SU-DHL-6 (cell line): ENCODE data around the gene ADRA2B.

Source experiments
- CTCF ChIP-seq: fragments of 200-600 bp; sonication (generic); IDR thresholded peaks from one replicate; pipeline ENCODE4 v1.5.1; 2017; ENCODE audit warnings: antibody characterized with exemption, mild to moderate bottlenecking, low read length, moderate library complexity; ENCODE audit not compliant: insufficient read depth, poor library complexity, severe bottlenecking
- EZH2phosphoT487 ChIP-seq: fragments of 200-600 bp; sonication (generic), shearing (Covaris generic); conservative IDR thresholded peaks from 2 replicates; pipeline ENCODE4 v1.6.1; 2018; ENCODE audit warnings: mild to moderate bottlenecking, antibody characterized with exemption, low read length, moderate library complexity, mixed read lengths

GRCh38 chr2:96103761-96104486, 12.4 kb downstream of the ADRA2B start:
- TF ChIP-seq CTCF: no peak
- TF ChIP-seq EZH2phosphoT487: no peak
